GM19099 (cell line): ENCODE results near the gene AIG1.

Experiments used
- POLR2A ChIP-seq: IDR thresholded peaks from 3 replicates; pipeline ENCODE4 v1.6.1; 2011; ENCODE audit warnings: low read depth; ENCODE audit not compliant: insufficient read length; ENCODE audit errors: extremely low read depth

AIG1 gene

DNA sequence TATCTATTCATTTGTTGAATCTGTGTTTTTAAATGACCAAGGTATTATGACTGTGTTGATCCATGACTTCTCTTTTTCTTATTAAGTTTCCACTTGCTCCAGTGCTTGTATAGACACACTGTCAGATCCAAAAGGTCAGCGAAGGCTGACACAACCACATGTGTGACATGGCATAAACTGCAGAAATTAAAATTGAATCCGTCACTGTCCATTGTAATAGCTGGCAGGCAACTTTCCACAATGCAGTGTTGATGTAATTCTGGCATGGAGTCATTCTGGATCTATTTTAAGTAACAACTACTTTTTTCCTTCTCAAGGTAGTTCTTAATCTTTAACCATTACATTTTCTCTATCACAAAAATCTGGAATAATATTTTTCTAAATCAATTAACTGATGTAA, 145.3 kb downstream of the AIG1 start:
- TF ChIP-seq POLR2A, result no peak

DNA sequence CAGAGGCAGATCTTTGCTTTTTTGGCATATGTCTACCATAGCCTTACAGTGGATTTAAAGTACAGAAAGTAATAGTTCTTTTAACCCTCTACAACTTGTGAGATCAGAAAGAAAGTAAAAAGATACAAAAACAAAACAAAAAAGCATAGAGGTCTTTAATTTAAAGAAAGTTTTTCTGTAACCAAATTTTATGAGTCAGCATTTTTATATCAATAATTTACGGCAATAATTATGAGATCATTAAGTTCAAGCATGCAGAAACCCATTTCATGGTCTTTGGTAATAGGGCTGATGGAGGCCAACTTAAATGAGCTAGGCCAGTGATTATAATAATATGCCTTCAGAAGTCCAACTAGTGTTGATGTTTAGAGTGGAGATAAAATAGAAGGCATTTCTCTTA, 145.9 kb downstream of the AIG1 start:
- TF ChIP-seq POLR2A, result no peak

DNA sequence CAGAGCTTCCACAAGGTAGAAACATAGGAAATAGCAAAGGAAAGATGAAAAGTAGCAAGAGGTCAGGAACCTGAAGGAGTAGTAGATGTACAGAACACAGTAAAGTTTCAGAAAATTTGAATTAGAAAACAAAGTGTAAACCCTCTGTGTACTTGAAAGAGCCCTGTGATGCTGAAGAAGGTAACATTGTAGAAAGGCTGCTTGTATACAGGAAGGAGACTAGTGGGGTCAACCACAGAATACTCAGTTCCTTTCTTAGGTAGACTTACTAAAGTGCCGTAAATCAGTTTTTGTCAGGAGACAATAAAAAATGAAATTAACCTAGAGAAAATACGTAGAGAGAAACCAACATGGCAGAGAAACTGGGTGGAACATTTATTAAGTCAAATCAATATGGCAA, 149.7 kb downstream of the AIG1 start:
- TF ChIP-seq POLR2A, result no peak

DNA sequence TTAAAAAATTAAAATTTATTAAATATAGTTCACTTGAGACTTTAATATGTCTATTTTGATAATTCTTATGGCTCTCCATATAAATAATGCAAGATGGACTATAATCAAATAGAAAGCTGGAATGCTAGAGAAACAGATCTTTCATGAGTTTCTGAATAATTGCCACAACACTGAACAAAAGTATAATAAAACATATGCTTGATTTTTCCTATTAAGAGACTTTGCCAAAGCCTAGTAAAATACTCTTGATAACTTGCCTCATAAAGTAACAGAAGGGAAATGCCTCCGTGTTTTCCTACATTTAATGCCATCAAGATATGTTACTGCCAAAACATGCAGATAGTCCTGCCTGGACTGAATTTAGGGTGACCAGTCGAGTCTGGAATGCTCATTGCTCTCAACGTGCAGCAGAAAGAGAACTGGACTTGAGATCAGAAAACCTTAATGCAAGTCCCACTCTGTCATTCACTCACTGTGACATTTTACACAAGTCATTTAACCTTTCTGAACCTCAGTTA, 153.2 kb downstream of the AIG1 start:
- TF ChIP-seq POLR2A, result no peak

DNA sequence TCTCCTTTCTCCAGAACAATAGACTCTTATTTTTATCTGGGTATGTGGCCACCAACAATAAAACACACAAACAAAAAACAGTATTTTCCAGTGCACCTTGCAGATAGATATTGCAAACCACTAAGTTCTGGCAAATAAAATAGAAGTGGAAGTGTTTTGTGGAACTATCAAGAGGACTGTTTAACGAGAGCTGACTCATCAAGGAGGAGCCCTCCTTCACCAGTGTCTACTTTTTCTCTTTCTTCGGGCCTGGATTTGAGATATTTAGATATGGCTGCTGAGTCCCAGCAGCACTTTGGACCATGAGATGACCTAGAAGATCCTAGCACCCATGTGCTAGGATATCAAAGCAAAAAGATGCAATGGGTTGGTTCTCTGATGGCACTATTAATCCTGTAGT, 154.7 kb downstream of the AIG1 start:
- TF ChIP-seq POLR2A, result no peak

DNA sequence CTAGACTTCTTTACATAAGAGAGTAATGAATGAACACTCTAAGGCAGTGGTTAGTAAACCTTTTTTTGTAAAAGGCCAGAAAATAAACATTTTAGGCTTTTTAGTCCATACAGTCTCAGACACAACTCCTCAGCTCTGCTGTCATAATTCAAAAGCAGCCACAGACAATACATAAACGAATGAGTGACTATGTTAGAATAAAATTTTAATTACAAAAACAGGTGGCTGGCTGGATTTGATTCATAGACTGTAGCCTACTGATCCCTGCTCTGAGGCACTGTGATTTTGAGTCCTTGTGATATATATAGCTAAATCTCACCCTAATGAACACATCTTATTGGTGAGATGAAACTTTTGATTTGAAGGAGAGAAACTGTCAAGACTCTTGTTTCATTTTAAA, 155.1 kb downstream of the AIG1 start:
- no peak for TF ChIP-seq POLR2A

DNA sequence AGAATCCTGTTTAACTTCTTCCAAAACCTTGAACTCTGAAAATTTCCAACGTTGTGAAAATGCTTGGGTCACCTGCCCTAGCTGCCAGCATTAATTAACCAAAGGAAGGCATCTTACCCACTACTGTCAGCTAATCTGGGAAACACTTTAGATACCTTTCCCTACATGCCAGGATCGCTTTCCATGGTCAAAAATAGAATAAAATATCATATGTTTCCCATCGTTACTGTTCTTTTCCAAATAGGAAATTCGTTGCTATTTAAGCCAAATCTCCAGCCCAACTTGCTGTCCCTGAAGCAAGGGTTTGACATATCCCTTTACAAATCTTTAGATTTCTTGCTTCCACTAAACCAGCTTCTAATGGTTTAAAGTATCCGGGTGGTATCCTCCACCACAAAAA, 157.5 kb downstream of the AIG1 start:
- TF ChIP-seq POLR2A, result no peak

DNA sequence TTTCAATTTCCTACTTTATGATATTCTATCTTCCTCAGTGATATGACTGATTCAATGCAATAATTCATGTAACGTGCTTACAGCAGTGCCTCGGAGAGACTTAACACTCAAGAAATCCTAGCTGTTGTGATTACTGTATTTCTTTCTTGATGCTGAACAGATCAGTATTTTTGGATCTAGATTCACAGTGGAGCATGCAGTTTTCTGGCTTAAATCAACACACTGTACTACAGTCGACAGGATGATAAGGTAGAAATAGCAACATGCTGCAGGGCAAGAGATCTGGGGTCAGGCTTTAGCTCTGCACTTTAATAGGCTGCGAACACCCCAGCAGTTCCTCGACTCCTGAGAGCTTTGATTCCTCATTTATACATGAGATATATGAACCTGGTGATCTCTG, 161.0 kb downstream of the AIG1 start:
- no peak for TF ChIP-seq POLR2A

DNA sequence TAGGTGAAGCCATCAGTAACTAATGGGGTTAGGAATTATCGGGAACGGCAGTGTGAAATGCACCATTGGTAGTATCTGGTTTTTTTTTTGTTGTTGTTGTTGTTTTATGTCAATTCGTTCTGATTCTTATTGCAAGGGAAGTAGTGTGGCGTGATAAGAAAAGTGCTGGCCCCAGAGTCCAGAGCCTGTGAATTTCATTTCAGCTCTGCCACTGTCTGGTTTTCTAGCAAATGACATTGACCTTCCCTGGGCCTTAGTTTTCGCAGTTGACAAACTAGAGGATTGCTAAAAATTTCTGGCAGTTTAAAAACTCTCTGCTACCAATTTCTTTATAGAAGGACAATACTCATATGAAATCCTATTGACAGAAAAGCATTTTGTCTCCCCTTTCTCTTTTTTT, 161.6 kb downstream of the AIG1 start:
- TF ChIP-seq POLR2A, result no peak

DNA sequence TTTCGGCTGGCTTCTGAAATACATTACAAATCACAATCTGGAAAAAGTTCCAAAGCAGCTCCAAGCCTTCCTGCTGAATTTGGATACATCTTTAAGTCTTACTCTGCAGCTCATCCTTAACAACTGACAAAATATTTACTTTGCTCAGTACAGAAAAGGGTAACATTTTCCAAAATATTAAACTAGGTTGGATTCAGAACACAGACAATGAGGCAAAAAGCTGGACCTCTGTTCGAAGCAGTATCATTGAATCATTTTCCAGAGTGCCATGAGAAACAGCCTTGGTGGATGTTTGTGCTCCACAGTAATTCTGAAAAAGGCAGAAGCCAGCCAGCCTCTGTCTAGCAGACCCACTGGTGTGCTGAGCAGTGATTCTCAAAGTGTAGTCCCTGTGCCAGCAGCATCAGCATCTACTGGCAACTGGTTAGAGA, 162.1 kb downstream of the AIG1 start:
- no peak for TF ChIP-seq POLR2A

DNA sequence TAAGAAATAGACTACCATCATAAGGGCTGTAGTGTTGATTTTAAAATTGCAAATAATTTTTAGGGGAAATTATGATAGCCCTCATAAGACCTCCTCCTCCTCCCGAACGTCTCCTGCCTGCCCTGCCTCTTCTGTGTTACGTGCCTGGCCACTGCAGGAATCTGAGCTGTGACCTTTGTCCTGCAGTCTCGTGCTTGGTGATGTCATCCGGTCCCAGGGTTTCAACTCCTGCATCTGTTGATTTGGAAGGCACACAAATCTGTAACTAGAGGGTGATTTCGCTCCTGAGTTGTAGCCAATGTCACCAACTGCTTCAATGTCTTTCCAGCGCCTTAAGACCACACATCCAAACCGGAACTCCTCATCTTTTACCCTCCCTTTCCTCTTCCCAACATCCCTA, 163.2 kb downstream of the AIG1 start:
- no peak for TF ChIP-seq POLR2A

DNA sequence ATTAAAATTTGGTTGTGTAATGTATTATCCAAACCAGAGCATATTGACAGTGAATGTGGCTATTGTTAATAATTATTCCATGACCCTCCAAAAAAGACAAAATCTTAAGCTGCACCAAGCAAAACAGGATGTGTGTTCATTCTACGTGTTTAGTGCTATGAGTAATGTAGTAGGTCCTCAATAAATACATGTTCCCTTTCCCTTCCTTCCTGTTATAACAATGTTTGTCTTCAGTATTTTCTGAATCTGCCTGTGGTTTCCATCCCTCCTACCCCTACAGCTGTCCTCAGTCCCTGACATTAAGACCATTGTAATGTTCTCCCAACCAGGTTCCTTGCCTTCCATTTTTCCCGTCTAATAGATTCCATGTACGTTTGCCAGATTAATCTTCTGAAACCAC, 163.8 kb downstream of the AIG1 start:
- TF ChIP-seq POLR2A, result no peak

DNA sequence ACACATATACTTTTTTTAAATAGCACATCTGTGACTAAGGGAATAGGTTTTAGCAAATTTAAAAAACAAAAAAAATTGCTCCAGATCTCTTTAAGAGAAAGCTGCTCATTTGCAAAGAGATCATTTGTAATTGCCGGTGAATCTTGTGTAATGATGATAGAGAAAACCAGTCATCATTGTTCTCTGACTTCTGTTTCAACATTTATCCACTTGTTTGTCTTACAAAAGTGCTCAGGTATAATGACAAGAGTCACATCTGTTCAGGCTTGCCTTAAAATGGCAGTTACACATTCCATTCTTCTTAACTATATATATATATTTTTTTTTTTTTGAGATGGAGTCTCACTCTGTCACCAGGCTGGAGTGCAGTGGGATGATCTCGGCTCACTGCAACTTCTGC, 165.2 kb downstream of the AIG1 start:
- TF ChIP-seq POLR2A, result no peak

DNA sequence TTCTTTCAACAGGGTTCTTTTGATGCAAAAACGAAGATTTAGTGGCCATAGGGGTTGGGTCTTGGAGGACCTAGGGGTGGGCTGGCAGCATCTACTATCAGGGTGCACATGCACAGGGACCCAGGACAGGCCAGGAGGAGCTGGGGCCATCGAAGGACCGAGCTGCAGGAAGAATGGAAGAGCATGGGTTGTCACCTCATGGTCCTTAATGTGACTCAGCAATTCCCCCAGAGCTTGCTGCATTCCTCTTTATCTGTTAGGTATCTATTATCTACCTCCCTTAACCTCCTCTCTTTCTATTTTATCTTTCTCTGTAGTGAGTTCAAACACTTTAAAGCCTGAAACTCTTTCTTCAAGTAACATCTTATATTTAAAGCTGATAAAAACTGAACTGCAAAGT, 167.0 kb downstream of the AIG1 start:
- no peak for TF ChIP-seq POLR2A

DNA sequence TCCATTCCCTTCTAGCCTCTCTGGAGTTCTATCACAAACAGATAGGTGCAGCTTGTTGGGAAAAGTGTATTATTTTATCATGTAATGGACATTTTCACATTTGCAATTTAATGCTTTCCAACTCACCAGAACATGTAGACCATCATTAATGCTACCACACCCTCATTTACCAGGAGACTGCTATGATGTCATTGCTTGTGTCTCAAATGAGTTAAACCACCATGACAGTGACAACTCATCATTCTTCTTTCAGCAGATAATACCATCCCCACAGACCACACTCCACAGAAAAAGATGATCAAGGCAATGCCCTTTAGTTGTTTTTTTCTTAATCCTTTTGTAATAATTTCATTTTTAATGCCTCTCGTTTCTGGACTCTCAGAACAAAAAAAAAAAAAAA, 168.7 kb downstream of the AIG1 start:
- no peak for TF ChIP-seq POLR2A

DNA sequence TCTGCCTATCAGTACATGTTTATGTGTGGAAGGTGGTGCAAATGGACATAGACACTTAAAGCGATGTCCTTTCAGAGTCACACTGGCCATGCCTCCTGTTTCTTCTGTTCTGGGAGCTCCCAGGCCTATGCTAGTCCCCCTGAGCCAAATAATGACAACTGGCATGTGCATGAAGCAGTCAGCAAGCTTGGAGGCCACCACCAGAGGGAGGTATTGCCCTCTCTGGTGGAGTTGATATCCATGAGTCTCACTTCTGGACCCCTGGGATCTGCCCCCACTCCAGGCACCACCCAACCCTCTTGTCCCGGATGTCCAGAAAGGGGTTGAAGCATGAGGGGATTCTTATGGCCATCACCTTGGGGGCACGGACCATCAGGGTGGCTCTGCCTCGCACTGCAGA, 172.2 kb downstream of the AIG1 start:
- no peak for TF ChIP-seq POLR2A

DNA sequence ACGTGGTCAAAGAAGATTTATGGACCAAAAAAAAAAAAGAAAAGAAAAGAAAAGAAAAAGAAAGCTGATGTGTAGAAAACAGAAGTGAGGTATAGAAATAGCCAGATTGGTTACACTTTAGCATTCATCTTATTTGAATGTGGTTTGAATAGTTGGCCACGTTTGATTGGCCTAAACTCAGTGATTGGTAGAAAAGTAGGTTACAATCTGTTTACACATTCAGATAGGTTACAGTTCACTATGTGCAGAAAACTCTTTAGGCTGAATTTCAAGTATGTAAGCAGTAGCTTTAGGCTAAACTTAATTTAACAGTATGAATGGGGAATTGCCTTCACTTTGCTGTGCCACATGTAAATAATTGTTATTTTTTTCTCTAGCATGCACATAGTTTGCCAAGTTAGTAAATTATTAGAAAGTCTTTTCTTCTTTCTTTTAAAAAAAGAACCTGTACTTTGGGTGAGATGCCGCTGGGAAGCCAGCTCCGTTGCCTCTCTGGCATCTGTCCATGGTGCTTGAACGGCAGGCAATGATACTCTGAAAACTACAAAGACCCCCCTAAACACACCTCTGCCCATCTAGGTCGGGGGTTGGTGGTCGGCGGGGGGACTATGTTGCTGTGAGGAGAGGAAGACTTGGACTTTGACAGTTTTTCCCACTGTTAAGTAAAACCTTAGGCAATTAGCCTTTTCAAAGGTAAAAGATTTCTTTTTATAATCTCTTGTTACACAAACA, 173.0 kb downstream of the AIG1 start:
- no peak for TF ChIP-seq POLR2A
